Pancreas (tissue), 10 donors: ENCODE data around the gene EI24. TPM values are rescaled to one million over a fixed set of nuclear protein-coding genes. Genes with fewer than 3 reads are reported as not detected.

Experiments used
- ATAC-seq, 4 donors: fragments of 200-7000 bp; cut with Tn5 transposase; one replicate each; pipeline versions ENCODE4 v1.8.0 to v1.9.1; 2020; ENCODE audit warnings: mild to moderate bottlenecking in 4 of 4, moderate library complexity in 4 of 4
- DNase-seq, 6 donors: peaks; one replicate each; pipeline ENCODE4 v3.0.0-alpha.2; 2020
- FAIRE-seq: peaks from 2 replicates; lab custom pipeline; 2012; peaks lifted over from hg19 to GRCh38; lab: Jason Lieb, UNC
- H3K27ac ChIP-seq, 4 donors: fragments of 200-600 bp; sonication (generic); 1 replicate in 3 of 4; 2 replicates in 1 of 4; pipeline versions ENCODE4 v1.5.0 to v1.8.0; 2020
- H3K27me3 ChIP-seq, 4 donors: fragments of 200-600 bp; one replicate each; pipeline ENCODE4 v1.8.0; 2021
- H3K36me3 ChIP-seq, 3 donors: fragments of 200-600 bp; sonication (generic) in 1 of 3; one replicate each; pipeline versions ENCODE4 v1.5.0 to v1.8.0; 2020 to 2021
- H3K4me1 ChIP-seq, 3 donors: fragments of 200-600 bp; one replicate each; pipeline ENCODE4 v1.8.0; 2021
- H3K4me3 ChIP-seq, 4 donors: fragments of 200-600 bp; sonication (generic) in 2 of 4; one replicate each; pipeline versions ENCODE4 v1.5.0 to v1.8.0; 2020 to 2021
- H3K9me3 ChIP-seq, 4 donors: fragments of 200-600 bp; one replicate each; pipeline ENCODE4 v1.8.0; 2021
- WGBS, 2 donors: extraction: QIAGEN DNeasy Blood & Tissue Kit; methylation state at CpG; one replicate each; pipeline ENCODE4 v1.1.7; 2013; 5-methylcytosine and 5-hydroxymethylcytosine counted together
- intact Hi-C, 3 donors: fragments of 100-400 bp; cut with DNase I; formaldehyde crosslinking; loops; one replicate each; pipeline versions ENCODE4 v1.11.1 to v1.14.2; 2022
- polyA plus RNA-seq, 2 donors: library from polyadenylated mRNA; stranded (reverse); fragments of 200-250 nt; gene quantifications; one replicate each; pipeline ENCODE4 v1.2.3, GENCODE V29; 2013
- total RNA-seq, 6 donors: library from RNA; stranded (reverse); fragmentation: NEBNext Ultra II Directional in 4 of 6; extraction: Animal tissue kit (Norgen Biotek cat#: 25700) in 4 of 6; gene quantifications; one replicate each; pipeline versions ENCODE4 v1.2.1 to v1.2.4, GENCODE V29; 2021 to 2023
- TF ChIP-seq, protein P1 (sequence below), 4 donors: fragments of 200-600 bp; sonication (generic) in 3 of 4; IDR thresholded peaks; one replicate each; pipeline versions ENCODE4 v1.5.0 to v1.8.0; 2021; ENCODE audit warnings: antibody characterized with exemption in 4 of 4
- donor health status: healthy with polysubstance abuse.
- donor health status: DM: no; HTN: no; CAD: no; lungs with moderate emphysema.
- donor health status: DM: no; HTN: no; CAD: no.
- donor health status: control.
- donor health status: control.
- donor health status: Bipolar disorder and iron deficiency.
- donor health status: DM: yes; HTN: yes; CAD: no.
- donor health status: DM: no; HTN: no; CAD: no.
- donor health status: DM: no; HTN: no; CAD: no.
- donor health status: DM: yes; HTN: yes; CAD: no.

The EI24 gene
- total and polyA plus RNA-seq, 8 donors = 24.6 to 65.6 (median 47.9) TPM

DNA sequence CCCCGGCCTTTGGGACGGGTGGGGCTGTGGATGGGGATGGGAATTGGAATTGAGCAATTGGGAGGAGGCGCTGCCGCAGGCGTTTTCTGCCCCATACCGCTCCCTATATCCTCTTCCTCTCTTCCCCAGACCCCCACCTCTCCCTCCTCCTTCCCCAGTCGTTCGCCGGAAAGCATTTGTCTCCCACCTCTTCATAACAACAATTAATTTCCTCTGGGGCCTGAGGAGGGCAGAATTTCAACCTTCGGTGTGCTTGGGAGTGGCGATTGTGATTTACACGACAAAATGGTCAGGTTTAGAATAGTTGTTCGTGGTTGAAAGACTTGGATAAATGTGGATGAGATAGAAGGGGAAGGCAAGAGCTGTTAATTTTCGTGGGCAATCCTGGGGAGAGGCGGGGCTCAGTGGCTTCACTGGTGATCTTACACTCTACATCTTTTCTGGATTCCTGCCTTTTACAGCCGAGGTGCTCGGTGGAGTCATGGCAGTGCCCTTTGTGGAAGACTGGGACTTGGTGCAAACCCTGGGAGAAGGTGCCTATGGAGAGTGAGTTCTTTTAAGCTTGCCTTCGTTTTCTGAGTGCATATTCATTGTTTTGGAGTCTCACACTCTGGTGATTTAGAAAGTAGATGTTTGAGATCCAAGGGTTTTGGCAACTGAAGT is 57.1 kb downstream of the EI24 start:
- FAIRE-seq (no peak), DNase-seq (peak in 2 of 6 donors; percentile 7 to 11), ATAC-seq (peak; percentile 14 to 51 (median 44))
- TF ChIP-seq, protein P1, sequence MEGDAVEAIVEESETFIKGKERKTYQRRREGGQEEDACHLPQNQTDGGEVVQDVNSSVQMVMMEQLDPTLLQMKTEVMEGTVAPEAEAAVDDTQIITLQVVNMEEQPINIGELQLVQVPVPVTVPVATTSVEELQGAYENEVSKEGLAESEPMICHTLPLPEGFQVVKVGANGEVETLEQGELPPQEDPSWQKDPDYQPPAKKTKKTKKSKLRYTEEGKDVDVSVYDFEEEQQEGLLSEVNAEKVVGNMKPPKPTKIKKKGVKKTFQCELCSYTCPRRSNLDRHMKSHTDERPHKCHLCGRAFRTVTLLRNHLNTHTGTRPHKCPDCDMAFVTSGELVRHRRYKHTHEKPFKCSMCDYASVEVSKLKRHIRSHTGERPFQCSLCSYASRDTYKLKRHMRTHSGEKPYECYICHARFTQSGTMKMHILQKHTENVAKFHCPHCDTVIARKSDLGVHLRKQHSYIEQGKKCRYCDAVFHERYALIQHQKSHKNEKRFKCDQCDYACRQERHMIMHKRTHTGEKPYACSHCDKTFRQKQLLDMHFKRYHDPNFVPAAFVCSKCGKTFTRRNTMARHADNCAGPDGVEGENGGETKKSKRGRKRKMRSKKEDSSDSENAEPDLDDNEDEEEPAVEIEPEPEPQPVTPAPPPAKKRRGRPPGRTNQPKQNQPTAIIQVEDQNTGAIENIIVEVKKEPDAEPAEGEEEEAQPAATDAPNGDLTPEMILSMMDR (IDR thresholded peaks at IDR 0.05) = no peak
- intact Hi-C loops = no loop called here
- Histone ChIP-seq H3K27me3 (no peaks in the 10 kb centered on the region), H3K36me3 (peaks cover 0 to 5% (median 0%) of the 10 kb centered on the region in 3 donors), H3K9me3 (no peaks in the 10 kb centered on the region), H3K4me1 (peaks cover 0 to 14% (median 11%) of the 10 kb centered on the region in 3 donors), H3K4me3 (peak overlapping the region; percentile 41 to 75 (median 67)), H3K27ac (peak overlapping the region in 2 of 4 donors; percentile 98 to 99)
- 0% methylated on average over 18 of the region's 18 CpGs for WGBS, 2 donors

DNA sequence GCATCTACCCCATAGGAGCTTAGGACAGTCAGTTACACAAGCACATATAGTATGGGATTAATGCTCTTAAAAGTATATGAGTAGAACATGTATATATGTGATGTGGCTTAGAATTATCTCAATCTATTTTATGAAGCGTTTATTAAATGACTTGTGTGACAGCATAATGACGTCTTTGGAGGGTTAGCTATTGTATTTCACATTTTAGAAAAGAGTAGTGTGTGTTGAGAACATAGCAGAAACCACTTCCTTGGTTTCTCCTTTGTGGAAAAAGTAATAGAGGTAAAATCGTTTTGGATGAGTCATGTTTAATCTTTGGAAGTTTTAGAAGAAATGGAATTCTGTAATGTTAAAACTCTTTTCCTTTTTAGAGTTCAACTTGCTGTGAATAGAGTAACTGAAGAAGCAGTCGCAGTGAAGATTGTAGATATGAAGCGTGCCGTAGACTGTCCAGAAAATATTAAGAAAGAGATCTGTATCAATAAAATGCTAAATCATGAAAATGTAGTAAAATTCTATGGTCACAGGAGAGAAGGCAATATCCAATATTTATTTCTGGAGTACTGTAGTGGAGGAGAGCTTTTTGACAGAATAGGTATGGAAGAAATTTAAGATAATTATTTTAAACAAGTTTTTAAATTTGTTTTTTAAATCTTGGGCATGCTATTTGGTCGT is 58.1 kb downstream of the EI24 start:
- Histone ChIP-seq H3K36me3 (no peaks in the 10 kb centered on the region), H3K4me3 (no peak overlapping the region), H3K27ac (no peak overlapping the region), H3K27me3 (no peaks in the 10 kb centered on the region), H3K9me3 (no peaks in the 10 kb centered on the region), H3K4me1 (peaks cover 0 to 14% (median 11%) of the 10 kb centered on the region in 3 donors)
- intact Hi-C loops = no loop called here
- WGBS, 2 donors = 61 to 63% methylated on average over 7 of the region's 7 CpGs
- TF ChIP-seq, protein P1 (IDR thresholded peaks at IDR 0.05) = no peak
- ATAC-seq = no peak
- FAIRE-seq = no peak
- no peak for DNase-seq

Other genes with a start within 250 kb of the EI24 start
- 1 to 10 TPM in 4 of 6 donors, under 1 TPM in 2; 0.73 to 3.4 (median 1.6) TPM for gene FEZ1, start 73.2 kb upstream of the EI24 start, total RNA-seq
- 1 to 10 TPM; 3.7 to 6.1 TPM for gene FEZ1, start 73.2 kb upstream of the EI24 start, polyA plus RNA-seq
- gene STT3A, start 23.4 kb downstream of the EI24 start, total RNA-seq = 100 to 1,000 TPM in 3 of 6 donors, 10 to 100 TPM in 3; 83.8 to 121 (median 101) TPM
- 10 to 100 TPM; 37.4 to 66.0 TPM for gene STT3A, start 23.4 kb downstream of the EI24 start, polyA plus RNA-seq
- gene CHEK1, start 55.7 kb downstream of the EI24 start, total RNA-seq = 1 to 10 TPM in 3 of 6 donors, under 1 TPM in 3; 0.42 to 3.0 (median 0.91) TPM
- gene CHEK1, start 55.7 kb downstream of the EI24 start, polyA plus RNA-seq = 1 to 10 TPM in 1 of 2 donors, under 1 TPM in 1; 0.40 to 1.3 TPM
- not detected for gene ACRV1, start 111.4 kb downstream of the EI24 start, total RNA-seq
- gene ACRV1, start 111.4 kb downstream of the EI24 start, polyA plus RNA-seq = not detected
- not detected for gene PATE1, start 176.8 kb downstream of the EI24 start, total RNA-seq
- not detected for gene PATE1, start 176.8 kb downstream of the EI24 start, polyA plus RNA-seq
- under 1 TPM in 1 of 6 donors, not detected in 5; 0.08 TPM for gene PATE2, start 209.4 kb downstream of the EI24 start, total RNA-seq
- gene PATE2, start 209.4 kb downstream of the EI24 start, polyA plus RNA-seq = not detected
- not detected for gene PATE3, start 218.7 kb downstream of the EI24 start, total RNA-seq
- gene PATE3, start 218.7 kb downstream of the EI24 start, polyA plus RNA-seq = not detected